ENCODE measurements around the gene MELTF.
A peak's percentile ranks its signal among the peaks of the same experiment; 100 is the strongest.

GRCh38 chr3:197002701-197003454, 26.7 kb downstream of the MELTF start:
- TF ChIP-seq CTCF (IDR thresholded peaks at IDR 0.05) (peak; percentile 75), EZH2 (IDR thresholded peaks at IDR 0.05; ENCODE audit: borderline replicate concordance, insufficient read depth, low read depth, low read length, poor library complexity, severe bottlenecking) (no peak)
